ENCODE data around the gene PRMT1. TPM values are rescaled to one million over a fixed set of nuclear protein-coding genes. Genes with fewer than 3 reads are reported as not detected.

The PRMT1 gene
- total and polyA plus RNA-seq, 2 of the 13 experiments (the other 11 are each of a cell fraction or from before 2014, with no cell fraction given), result 324 to 374 TPM

DNA sequence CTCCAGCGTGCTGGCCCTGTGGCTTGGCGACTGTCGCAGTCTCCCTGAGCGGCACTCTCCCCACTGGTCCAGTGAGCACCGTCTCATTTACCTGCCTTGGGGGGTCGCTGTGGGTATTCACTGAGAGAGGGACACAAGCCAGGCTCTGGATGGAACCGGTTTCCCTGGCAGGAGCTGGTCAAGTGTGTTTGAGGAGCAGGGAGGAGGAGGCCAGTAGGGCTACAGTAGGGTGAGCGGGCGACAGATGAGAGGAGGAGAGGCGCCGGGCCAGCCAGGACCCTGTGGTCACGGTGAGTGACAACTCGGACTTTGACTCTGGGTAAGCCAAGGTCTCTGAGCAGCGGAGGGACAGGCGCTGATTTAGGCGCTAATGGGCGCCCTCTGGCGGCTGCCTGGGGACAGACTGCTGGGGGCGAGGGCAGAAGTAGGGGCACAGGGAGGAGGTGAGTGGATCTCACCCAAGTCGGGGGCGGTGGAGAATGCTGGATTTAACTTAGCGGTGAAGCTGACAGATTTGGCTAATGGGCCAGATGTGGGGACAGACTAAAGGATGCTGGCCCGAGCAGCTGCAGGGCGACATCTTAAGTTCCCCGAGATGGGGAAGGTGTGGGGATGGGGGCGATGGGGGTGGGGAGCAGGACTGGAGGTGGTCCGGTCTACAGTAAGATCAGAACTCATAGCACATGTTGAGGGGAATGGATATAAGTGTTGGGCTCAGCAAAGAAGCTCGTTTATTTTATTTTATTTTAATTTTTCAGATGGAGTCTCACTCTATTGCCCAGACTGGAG is 4.7 kb upstream of the PRMT1 start (continued):
- TF ChIP-seq, protein P1, sequence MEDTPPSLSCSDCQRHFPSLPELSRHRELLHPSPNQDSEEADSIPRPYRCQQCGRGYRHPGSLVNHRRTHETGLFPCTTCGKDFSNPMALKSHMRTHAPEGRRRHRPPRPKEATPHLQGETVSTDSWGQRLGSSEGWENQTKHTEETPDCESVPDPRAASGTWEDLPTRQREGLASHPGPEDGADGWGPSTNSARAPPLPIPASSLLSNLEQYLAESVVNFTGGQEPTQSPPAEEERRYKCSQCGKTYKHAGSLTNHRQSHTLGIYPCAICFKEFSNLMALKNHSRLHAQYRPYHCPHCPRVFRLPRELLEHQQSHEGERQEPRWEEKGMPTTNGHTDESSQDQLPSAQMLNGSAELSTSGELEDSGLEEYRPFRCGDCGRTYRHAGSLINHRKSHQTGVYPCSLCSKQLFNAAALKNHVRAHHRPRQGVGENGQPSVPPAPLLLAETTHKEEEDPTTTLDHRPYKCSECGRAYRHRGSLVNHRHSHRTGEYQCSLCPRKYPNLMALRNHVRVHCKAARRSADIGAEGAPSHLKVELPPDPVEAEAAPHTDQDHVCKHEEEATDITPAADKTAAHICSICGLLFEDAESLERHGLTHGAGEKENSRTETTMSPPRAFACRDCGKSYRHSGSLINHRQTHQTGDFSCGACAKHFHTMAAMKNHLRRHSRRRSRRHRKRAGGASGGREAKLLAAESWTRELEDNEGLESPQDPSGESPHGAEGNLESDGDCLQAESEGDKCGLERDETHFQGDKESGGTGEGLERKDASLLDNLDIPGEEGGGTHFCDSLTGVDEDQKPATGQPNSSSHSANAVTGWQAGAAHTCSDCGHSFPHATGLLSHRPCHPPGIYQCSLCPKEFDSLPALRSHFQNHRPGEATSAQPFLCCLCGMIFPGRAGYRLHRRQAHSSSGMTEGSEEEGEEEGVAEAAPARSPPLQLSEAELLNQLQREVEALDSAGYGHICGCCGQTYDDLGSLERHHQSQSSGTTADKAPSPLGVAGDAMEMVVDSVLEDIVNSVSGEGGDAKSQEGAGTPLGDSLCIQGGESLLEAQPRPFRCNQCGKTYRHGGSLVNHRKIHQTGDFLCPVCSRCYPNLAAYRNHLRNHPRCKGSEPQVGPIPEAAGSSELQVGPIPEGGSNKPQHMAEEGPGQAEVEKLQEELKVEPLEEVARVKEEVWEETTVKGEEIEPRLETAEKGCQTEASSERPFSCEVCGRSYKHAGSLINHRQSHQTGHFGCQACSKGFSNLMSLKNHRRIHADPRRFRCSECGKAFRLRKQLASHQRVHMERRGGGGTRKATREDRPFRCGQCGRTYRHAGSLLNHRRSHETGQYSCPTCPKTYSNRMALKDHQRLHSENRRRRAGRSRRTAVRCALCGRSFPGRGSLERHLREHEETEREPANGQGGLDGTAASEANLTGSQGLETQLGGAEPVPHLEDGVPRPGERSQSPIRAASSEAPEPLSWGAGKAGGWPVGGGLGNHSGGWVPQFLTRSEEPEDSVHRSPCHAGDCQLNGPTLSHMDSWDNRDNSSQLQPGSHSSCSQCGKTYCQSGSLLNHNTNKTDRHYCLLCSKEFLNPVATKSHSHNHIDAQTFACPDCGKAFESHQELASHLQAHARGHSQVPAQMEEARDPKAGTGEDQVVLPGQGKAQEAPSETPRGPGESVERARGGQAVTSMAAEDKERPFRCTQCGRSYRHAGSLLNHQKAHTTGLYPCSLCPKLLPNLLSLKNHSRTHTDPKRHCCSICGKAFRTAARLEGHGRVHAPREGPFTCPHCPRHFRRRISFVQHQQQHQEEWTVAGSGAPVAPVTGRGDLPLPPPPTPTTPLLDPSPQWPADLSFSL (CRISPR knock-in tag; IDR thresholded peaks at IDR 0.05), result no peak
- TF ChIP-seq, protein P2, sequence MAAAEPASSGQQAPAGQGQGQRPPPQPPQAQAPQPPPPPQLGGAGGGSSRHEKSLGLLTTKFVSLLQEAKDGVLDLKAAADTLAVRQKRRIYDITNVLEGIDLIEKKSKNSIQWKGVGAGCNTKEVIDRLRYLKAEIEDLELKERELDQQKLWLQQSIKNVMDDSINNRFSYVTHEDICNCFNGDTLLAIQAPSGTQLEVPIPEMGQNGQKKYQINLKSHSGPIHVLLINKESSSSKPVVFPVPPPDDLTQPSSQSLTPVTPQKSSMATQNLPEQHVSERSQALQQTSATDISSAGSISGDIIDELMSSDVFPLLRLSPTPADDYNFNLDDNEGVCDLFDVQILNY (CRISPR knock-in tag; conservative IDR thresholded peaks at IDR 0.05), result no peak
- no peak for TF ChIP-seq MAF1 (CRISPR knock-in tag; IDR thresholded peaks at IDR 0.05; ENCODE audit: borderline replicate concordance)
- no peak for TF ChIP-seq NR3C1 (CRISPR knock-in tag; IDR thresholded peaks at IDR 0.05)
- TF ChIP-seq SYNCRIP (IDR thresholded peaks at IDR 0.05; ENCODE audit: insufficient read depth, low read depth, low read length), result no peak
- TF ChIP-seq ZNF431 (CRISPR knock-in tag; IDR thresholded peaks at IDR 0.05; ENCODE audit: borderline replicate concordance, low read depth), result no peak
- no peak for TF ChIP-seq FOXO1 (CRISPR knock-in tag; IDR thresholded peaks at IDR 0.05)
- no peak for TF ChIP-seq SOX13 (IDR thresholded peaks at IDR 0.05)
- TF ChIP-seq SOX13 (CRISPR knock-in tag; conservative IDR thresholded peaks at IDR 0.05 in 1 of 2, IDR thresholded peaks at IDR 0.05 in 1 of 2), result no peak
- peak; percentile 37 for TF ChIP-seq HNRNPLL (IDR thresholded peaks at IDR 0.05; ENCODE audit: low read depth, low read length, poor library complexity, severe bottlenecking)
- TF ChIP-seq ZNF101 (CRISPR knock-in tag; IDR thresholded peaks at IDR 0.05; ENCODE audit: borderline replicate concordance, low read depth), result no peak
- TF ChIP-seq, protein P3, sequence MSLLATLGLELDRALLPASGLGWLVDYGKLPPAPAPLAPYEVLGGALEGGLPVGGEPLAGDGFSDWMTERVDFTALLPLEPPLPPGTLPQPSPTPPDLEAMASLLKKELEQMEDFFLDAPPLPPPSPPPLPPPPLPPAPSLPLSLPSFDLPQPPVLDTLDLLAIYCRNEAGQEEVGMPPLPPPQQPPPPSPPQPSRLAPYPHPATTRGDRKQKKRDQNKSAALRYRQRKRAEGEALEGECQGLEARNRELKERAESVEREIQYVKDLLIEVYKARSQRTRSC (CRISPR knock-in tag; IDR thresholded peaks at IDR 0.05; ENCODE audit: low read depth), result no peak
- no peak for TF ChIP-seq MED13 (CRISPR knock-in tag; IDR thresholded peaks at IDR 0.05)
- no peak for TF ChIP-seq NR1H2 (CRISPR knock-in tag; IDR thresholded peaks at IDR 0.05; ENCODE audit: borderline replicate concordance, low read depth)
- peak; percentile 62 for TF ChIP-seq TEAD3 (CRISPR knock-in tag; optimal IDR thresholded peaks at IDR 0.05; ENCODE audit: borderline replicate concordance)
- peak; percentile 98; the same call in 1 of the 2 replicates for TF ChIP-seq MEIS1 (CRISPR knock-in tag; IDR thresholded peaks at IDR 0.05; ENCODE audit: borderline replicate concordance)
- TF ChIP-seq ZNF343 (CRISPR knock-in tag; IDR thresholded peaks at IDR 0.05), result no peak
- TF ChIP-seq, protein P4, sequence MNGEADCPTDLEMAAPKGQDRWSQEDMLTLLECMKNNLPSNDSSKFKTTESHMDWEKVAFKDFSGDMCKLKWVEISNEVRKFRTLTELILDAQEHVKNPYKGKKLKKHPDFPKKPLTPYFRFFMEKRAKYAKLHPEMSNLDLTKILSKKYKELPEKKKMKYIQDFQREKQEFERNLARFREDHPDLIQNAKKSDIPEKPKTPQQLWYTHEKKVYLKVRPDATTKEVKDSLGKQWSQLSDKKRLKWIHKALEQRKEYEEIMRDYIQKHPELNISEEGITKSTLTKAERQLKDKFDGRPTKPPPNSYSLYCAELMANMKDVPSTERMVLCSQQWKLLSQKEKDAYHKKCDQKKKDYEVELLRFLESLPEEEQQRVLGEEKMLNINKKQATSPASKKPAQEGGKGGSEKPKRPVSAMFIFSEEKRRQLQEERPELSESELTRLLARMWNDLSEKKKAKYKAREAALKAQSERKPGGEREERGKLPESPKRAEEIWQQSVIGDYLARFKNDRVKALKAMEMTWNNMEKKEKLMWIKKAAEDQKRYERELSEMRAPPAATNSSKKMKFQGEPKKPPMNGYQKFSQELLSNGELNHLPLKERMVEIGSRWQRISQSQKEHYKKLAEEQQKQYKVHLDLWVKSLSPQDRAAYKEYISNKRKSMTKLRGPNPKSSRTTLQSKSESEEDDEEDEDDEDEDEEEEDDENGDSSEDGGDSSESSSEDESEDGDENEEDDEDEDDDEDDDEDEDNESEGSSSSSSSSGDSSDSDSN (CRISPR knock-in tag; IDR thresholded peaks at IDR 0.05), result peak; percentile 79

Data from HepG2 (cell line).